ENCODE measurements around the gene SCFD2. TPM values are rescaled to one million over a fixed set of nuclear protein-coding genes. Genes with fewer than 3 reads are reported as not detected.

The SCFD2 gene
- polyA plus RNA-seq, 3 donors = 12.8 to 14.7 (median 14.5) TPM

GRCh38 chr4:52869656-52870055, 496.2 kb downstream of the SCFD2 start:
- no peak for DNase-seq (ENCODE audit: low read depth in 3 of 3, low spot score in 2 of 3)

GRCh38 chr4:52869196-52869595, 496.7 kb downstream of the SCFD2 start:
- no peak for DNase-seq (ENCODE audit: low read depth in 3 of 3, low spot score in 2 of 3)

GRCh38 chr4:52868133-52868532, 497.7 kb downstream of the SCFD2 start:
- no peak for DNase-seq (ENCODE audit: low read depth in 3 of 3, low spot score in 2 of 3)

DNA sequence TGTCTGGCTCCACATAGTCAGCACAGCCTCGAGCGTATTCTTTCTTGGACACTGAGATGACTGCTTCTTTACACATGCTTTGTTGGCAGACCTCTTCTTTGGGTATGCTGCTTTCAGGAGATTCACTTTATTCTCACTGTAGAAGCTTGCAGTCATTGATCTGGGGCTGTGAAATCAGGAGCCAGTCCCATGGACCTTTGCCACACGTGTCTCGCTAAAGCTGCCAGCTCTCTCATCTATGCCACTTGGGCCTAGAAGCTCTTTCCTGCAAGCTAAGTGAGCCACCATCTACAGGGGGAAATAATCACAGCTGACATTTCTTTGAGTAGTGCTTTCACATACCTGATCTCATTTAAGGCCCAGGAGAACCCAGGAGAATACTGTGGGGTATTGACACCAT, 498.7 kb downstream of the SCFD2 start:
- no peak for DNase-seq (ENCODE audit: low read depth in 3 of 3, low spot score in 2 of 3)

DNA sequence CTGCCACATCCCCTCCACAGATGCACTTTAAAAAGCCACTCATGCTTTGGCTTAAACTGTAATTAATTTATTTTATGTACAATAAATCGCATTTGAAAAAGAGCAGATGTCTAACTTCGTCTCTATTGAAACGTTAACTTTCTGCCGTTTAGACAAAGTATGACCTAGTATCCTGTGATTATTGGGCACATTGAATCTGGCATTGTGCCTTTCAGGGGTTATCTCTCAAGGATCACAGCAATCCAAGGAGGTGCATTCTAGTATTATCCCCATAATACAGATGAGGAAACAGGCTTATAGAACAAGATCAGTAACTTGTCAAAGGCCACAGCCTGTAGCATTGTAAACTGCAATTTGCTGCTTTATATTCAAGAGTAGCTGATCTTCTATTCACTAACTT, 499.1 kb downstream of the SCFD2 start:
- DNase-seq (ENCODE audit: low read depth in 3 of 3, low spot score in 2 of 3) = no peak

- DNase-seq (ENCODE audit: low read depth in 3 of 3, low spot score in 2 of 3) = no peak
Observed at GRCh38 chr4:52865300-52865699, 500.6 kb downstream of the SCFD2 start.

GRCh38 chr4:52864793-52865192, 501.1 kb downstream of the SCFD2 start:
- no peak for DNase-seq (ENCODE audit: low read depth in 3 of 3, low spot score in 2 of 3)

GRCh38 chr4:52863324-52863723, 502.5 kb downstream of the SCFD2 start:
- no peak for DNase-seq (ENCODE audit: low read depth in 3 of 3, low spot score in 2 of 3)

GRCh38 chr4:52862639-52863161, 503.2 kb downstream of the SCFD2 start:
- no peak for DNase-seq (ENCODE audit: low read depth in 3 of 3, low spot score in 2 of 3)

DNA sequence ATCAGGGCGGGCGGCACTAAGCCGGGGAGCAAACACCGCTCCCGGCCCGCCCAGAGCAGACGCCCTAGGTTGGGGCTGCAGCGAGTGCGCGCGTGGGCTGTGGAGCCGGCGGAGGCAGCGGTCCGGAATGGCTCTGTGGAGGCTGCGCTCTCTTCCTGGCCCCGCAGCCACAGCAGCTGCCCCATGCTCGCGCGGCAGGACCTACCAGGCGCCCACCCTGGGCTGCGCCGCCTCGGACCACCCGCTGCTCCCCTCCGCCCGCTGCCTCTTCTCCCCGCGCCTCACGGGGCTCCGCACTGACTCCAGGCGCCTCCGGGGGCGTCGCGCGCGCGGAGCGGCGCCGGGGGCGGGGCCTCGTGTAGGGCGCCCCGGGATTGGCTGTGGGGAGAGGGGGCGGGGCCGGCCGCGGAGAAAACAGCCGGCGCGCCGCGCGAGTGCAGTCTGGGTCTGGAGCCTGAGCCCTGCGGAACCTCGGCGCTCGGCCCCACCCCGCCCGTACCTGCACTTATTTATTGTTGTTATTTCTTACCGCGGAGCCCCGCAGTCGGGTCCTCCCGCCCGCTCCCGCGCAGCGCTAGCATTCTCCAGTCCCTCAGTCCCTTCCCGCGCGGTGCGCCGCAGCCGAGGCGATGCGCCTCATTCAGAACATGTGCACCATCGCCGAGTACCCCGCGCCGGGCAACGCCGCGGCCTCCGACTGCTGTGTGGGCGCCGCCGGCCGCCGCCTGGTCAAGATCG, 503.8 kb downstream of the SCFD2 start, which contains the start of gene RASL11B:
Gene RASL11B (plus strand): TSS at position 439 of the 738 bp plus-strand sequence. CDS start 191 bp downstream, at position 630.
- peak in 2 of 3 donors; percentile 67 to 70 for DNase-seq (ENCODE audit: low read depth in 3 of 3, low spot score in 2 of 3)

- no peak for DNase-seq (ENCODE audit: low read depth in 3 of 3, low spot score in 2 of 3)
Observed at GRCh38 chr4:52861171-52861823, 504.6 kb downstream of the SCFD2 start.

DNA sequence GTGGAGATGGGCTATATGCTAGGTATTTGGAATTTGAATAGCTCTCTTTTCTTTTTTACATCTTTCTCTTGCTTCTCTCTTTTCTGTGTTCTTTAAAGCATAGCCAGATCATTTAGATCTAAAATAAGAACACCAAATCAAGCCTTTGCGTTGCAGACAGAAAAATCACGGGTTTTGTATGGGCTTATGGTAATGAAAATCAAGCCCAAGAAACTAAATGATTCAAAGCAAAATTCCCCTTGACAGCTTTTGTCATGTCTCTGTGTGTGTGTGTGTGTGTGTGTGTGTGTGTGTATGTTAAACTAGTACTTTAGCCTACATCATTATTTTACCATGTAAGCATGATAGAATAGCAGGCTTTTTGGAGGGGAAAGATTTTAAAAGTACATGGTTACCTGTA, 505.5 kb downstream of the SCFD2 start:
- no peak for DNase-seq (ENCODE audit: low read depth in 3 of 3, low spot score in 2 of 3)

DNA sequence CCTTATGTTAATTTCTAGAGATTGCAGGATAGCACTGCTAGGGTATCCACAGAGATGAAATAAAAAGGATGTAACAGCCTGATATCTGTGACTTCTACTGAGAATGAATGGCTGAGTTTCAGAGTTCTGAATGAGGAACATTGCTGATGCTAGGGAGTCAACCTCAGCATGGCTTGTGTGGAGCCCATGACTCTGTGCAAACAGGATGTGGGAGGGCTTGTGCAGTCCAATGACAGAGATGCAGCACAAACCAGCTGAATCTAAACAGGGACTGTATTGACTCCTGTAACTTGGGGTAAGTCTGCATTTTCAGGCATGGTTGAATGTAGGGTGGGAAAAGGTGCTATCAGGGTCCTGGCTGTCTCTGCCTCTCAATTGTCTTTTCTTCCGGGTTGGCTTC, 509.1 kb downstream of the SCFD2 start:
- no peak for DNase-seq (ENCODE audit: low read depth in 3 of 3, low spot score in 2 of 3)

GRCh38 chr4:52853351-52853750, 512.5 kb downstream of the SCFD2 start:
- DNase-seq (ENCODE audit: low read depth in 3 of 3, low spot score in 2 of 3) = no peak

GRCh38 chr4:52852711-52853110, 513.1 kb downstream of the SCFD2 start:
- DNase-seq (ENCODE audit: low read depth in 3 of 3, low spot score in 2 of 3) = no peak

DNA sequence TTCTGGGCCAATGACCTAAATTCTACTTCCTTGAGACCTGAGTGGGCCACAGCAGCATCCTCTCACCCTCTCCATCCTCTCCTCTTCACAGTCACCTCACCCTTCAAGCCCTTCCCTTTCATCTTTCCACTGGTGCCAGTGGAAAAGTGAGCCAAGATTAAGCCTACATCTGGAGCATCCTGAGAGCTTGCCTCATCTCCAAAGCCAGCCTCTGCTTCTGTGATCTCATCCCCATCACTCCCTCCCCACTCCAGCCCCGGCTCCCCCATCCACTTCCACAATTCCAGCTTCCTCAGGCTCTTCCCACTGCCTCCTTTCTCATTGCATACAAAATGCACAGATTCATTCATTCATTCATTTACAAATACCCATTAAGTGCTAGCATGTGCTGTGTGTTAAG, 513.8 kb downstream of the SCFD2 start:
- no peak for DNase-seq (ENCODE audit: low read depth in 3 of 3, low spot score in 2 of 3)

- DNase-seq (ENCODE audit: low read depth in 3 of 3, low spot score in 2 of 3) = no peak
Observed at GRCh38 chr4:52850406-52851124, 515.3 kb downstream of the SCFD2 start.

GRCh38 chr4:52848254-52848653, 517.6 kb downstream of the SCFD2 start:
- DNase-seq (ENCODE audit: low read depth in 3 of 3, low spot score in 2 of 3) = no peak

- DNase-seq (ENCODE audit: low read depth in 3 of 3, low spot score in 2 of 3) = no peak
Observed at GRCh38 chr4:52846502-52846901, 519.4 kb downstream of the SCFD2 start.

- no peak for DNase-seq (ENCODE audit: low read depth in 3 of 3, low spot score in 2 of 3)
Observed at GRCh38 chr4:52844596-52844995, 521.3 kb downstream of the SCFD2 start.

GRCh38 chr4:52843958-52844357, 521.9 kb downstream of the SCFD2 start:
- no peak for DNase-seq (ENCODE audit: low read depth in 3 of 3, low spot score in 2 of 3)
